Measurements from ENCODE around the gene ANKS1B.

ANKS1B gene

DNA sequence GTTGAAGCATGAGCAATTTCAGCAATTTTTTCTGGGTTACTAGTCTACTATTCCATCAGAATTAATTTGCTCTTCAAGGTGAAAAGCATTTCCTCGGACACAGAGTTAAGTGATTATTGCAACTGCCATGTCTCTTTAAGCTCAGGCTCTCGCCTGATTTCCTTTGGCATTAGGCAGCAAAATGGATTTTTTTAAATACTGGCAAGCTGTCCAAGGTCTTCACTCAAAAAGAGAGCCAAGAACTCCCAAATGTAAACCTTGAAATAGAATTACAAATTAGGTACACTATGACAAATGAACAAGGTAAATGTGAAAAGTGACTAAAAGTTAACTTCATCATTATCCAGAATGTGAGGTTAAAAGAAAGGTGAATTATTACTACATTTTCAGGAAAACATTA, 225.3 kb downstream of the ANKS1B start:
- Histone ChIP-seq H3K9me3 (ENCODE audit: control insufficient read depth, insufficient read depth, low read depth, low read length) (no peaks in the 10 kb centered on the region), H3K4me3 (ENCODE audit: low read depth, low read length) (no peak overlapping the region), H3K27ac (ENCODE audit: extremely low read depth, low read depth, low read length) (no peak overlapping the region), H3K4me1 (ENCODE audit: control insufficient read depth, insufficient read depth, low read length) (no peaks in the 10 kb centered on the region), H3K36me3 (ENCODE audit: control insufficient read depth in 2 of 2, insufficient read depth in 1 of 2, low read length in 2 of 2) (no peaks in the 10 kb centered on the region)
- no peak for TF ChIP-seq ZNF223 (tag by site-specific recombination; IDR thresholded peaks at IDR 0.05)
- TF ChIP-seq YY1 (tag by site-specific recombination; IDR thresholded peaks at IDR 0.05) = no peak
- ChIA-PET POLR2A (no interaction called here), CTCF (no interaction called here)

GRCh38 chr12:99758997-99759396, 225.7 kb downstream of the ANKS1B start:
- TF ChIP-seq ZNF157 (tag by site-specific recombination; IDR thresholded peaks at IDR 0.05) (no peak), ZNF133 (tag by site-specific recombination; IDR thresholded peaks at IDR 0.05) (no peak), ZNF501 (tag by site-specific recombination; IDR thresholded peaks at IDR 0.05) (no peak), IKZF3 (tag by site-specific recombination; IDR thresholded peaks at IDR 0.05) (no peak), ZBTB21 (tag by site-specific recombination; IDR thresholded peaks at IDR 0.05) (no peak), ZNF341 (tag by site-specific recombination; IDR thresholded peaks at IDR 0.05; ENCODE audit: low read depth) (no peak), ZNF366 (tag by site-specific recombination; conservative IDR thresholded peaks at IDR 0.05) (no peak), ZNF221 (tag by site-specific recombination; IDR thresholded peaks at IDR 0.05; ENCODE audit: borderline replicate concordance) (no peak), ZNF48 (tag by site-specific recombination; IDR thresholded peaks at IDR 0.05) (no peak), ZBTB11 (tag by site-specific recombination; conservative IDR thresholded peaks at IDR 0.05; ENCODE audit: low read depth) (no peak), SCRT1 (tag by site-specific recombination; IDR thresholded peaks at IDR 0.05; ENCODE audit: borderline replicate concordance) (no peak), MZF1 (tag by site-specific recombination; IDR thresholded peaks at IDR 0.05; ENCODE audit: borderline replicate concordance) (no peak), ZSCAN30 (tag by site-specific recombination; IDR thresholded peaks at IDR 0.05) (no peak), TCF7L2 (IDR thresholded peaks at IDR 0.05; ENCODE audit: borderline replicate concordance, low read depth, low read length) (no peak), ZNF202 (tag by site-specific recombination; IDR thresholded peaks at IDR 0.05; ENCODE audit: borderline replicate concordance) (no peak)
- TF ChIP-seq, protein P1, sequence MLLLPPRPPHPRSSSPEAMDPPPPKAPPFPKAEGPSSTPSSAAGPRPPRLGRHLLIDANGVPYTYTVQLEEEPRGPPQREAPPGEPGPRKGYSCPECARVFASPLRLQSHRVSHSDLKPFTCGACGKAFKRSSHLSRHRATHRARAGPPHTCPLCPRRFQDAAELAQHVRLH (tag by site-specific recombination; IDR thresholded peaks at IDR 0.05) = no peak
- TF ChIP-seq, protein P2, sequence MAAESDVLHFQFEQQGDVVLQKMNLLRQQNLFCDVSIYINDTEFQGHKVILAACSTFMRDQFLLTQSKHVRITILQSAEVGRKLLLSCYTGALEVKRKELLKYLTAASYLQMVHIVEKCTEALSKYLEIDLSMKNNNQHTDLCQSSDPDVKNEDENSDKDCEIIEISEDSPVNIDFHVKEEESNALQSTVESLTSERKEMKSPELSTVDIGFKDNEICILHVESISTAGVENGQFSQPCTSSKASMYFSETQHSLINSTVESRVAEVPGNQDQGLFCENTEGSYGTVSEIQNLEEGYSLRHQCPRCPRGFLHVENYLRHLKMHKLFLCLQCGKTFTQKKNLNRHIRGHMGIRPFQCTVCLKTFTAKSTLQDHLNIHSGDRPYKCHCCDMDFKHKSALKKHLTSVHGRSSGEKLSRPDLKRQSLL (tag by site-specific recombination; IDR thresholded peaks at IDR 0.05) = no peak
- H3K27ac ChIP-seq (ENCODE audit: extremely low read depth, low read depth, low read length) = no peak overlapping the region
- H3K4me1 ChIP-seq (ENCODE audit: control insufficient read depth, insufficient read depth, low read length) = no peaks in the 10 kb centered on the region
- no peak overlapping the region for H3K4me3 ChIP-seq (ENCODE audit: low read depth, low read length)
- ChIA-PET CTCF (no interaction called here), POLR2A (no interaction called here)
- H3K36me3 ChIP-seq (ENCODE audit: control insufficient read depth in 2 of 2, insufficient read depth in 1 of 2, low read length in 2 of 2) = no peaks in the 10 kb centered on the region
- no peaks in the 10 kb centered on the region for H3K9me3 ChIP-seq (ENCODE audit: control insufficient read depth, insufficient read depth, low read depth, low read length)

DNA sequence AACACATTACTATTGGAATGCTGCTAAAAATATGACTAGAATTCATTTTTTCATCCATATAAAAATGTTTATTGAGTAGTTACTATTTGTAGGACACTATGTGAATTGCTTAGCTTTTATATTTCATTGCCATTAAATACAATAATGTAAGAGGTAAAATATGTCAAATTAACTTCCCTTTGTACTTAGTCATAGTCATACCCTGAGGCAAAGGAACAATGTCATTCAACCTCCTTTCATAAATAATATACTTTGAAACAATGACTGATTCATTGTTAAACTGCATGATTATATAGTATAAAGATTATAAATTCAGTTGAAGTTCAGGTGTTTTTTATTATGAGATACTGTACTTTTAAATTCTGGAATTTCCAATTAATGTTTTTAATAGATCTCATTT, 232.0 kb downstream of the ANKS1B start:
- Histone ChIP-seq H3K27ac (ENCODE audit: extremely low read depth, low read depth, low read length) (no peak overlapping the region), H3K4me1 (ENCODE audit: control insufficient read depth, insufficient read depth, low read length) (no peaks in the 10 kb centered on the region), H3K4me3 (ENCODE audit: low read depth, low read length) (no peak overlapping the region), H3K9me3 (ENCODE audit: control insufficient read depth, insufficient read depth, low read depth, low read length) (no peaks in the 10 kb centered on the region), H3K36me3 (ENCODE audit: control insufficient read depth in 2 of 2, insufficient read depth in 1 of 2, low read length in 2 of 2) (no peaks in the 10 kb centered on the region)
- ChIA-PET POLR2A (no interaction called here), CTCF (no interaction called here)
- TF ChIP-seq TSHZ1 (tag by site-specific recombination; IDR thresholded peaks at IDR 0.05; ENCODE audit: borderline replicate concordance) (no peak), HOXC10 (CRISPR knock-in tag; IDR thresholded peaks at IDR 0.05) (no peak), ZIC2 (tag by site-specific recombination; IDR thresholded peaks at IDR 0.05) (no peak), ZNF501 (tag by site-specific recombination; IDR thresholded peaks at IDR 0.05) (no peak), ZNF24 (tag by site-specific recombination; IDR thresholded peaks at IDR 0.05) (no peak), ZNF558 (tag by site-specific recombination; IDR thresholded peaks at IDR 0.05) (no peak)

All from HEK293 (cell line).